Measurements from ENCODE around the gene TAS2R39. TPM values are rescaled to one million over a fixed set of nuclear protein-coding genes. Genes with fewer than 3 reads are reported as not detected.
"Not testable (repeated sequence)": the region's sequence is repeated elsewhere in the genome, so short reads cannot be mapped to it uniquely, and the experiment has no call there.

Gene TAS2R39
- total RNA-seq, 4 donors from 2014 or later: not detected

- WGBS, 2 donors: 42% methylated on average over 4 of the region's 4 CpGs
- intact Hi-C loops (cut with DNase I; ENCODE audit: low total_unique reads): no loop called here
- TF ChIP-seq POLR2A (IDR thresholded peaks at IDR 0.05): no peak
- TF ChIP-seq, protein P1, sequence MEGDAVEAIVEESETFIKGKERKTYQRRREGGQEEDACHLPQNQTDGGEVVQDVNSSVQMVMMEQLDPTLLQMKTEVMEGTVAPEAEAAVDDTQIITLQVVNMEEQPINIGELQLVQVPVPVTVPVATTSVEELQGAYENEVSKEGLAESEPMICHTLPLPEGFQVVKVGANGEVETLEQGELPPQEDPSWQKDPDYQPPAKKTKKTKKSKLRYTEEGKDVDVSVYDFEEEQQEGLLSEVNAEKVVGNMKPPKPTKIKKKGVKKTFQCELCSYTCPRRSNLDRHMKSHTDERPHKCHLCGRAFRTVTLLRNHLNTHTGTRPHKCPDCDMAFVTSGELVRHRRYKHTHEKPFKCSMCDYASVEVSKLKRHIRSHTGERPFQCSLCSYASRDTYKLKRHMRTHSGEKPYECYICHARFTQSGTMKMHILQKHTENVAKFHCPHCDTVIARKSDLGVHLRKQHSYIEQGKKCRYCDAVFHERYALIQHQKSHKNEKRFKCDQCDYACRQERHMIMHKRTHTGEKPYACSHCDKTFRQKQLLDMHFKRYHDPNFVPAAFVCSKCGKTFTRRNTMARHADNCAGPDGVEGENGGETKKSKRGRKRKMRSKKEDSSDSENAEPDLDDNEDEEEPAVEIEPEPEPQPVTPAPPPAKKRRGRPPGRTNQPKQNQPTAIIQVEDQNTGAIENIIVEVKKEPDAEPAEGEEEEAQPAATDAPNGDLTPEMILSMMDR (IDR thresholded peaks at IDR 0.05): no peak
- no peak overlapping the region for H3K4me3 ChIP-seq (ENCODE audit: low read depth, poor library complexity, severe bottlenecking)
- DNase-seq (ENCODE audit: low spot score in 2 of 2): peak in 1 of 2 donors; percentile 82
Observed at GRCh38 chr7:143172354-143172753, 10.9 kb upstream of the TAS2R39 start.

DNA sequence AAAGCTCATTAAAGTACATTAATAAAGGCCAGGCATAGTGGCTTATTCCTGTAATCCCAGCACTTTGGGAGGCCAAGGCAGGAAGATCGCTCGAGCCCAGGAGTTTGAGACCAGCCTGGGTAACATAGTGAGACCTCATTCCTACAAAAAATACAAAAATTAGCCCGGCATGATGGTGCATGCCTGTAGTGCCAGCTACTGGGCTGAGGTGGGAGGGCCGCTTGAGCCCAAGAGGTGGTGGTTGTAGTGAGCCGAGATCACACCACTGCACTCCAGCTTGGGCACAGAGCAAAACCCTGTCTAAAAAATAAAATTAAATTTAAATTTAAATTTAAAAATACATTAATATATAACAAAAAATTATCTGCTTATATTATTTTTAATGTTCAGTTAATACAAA is 7.1 kb upstream of the TAS2R39 start:
- DNase-seq (ENCODE audit: low spot score in 2 of 2): no peak
- H3K4me3 ChIP-seq (ENCODE audit: low read depth, poor library complexity, severe bottlenecking): no peak overlapping the region
- 93 to 95% methylated on average over 5 of the region's 5 CpGs for WGBS, 2 donors
- TF ChIP-seq POLR2A (IDR thresholded peaks at IDR 0.05): no peak
- TF ChIP-seq, protein P1 (IDR thresholded peaks at IDR 0.05): no peak
- intact Hi-C loops (cut with DNase I; ENCODE audit: low total_unique reads): no loop called here

DNA sequence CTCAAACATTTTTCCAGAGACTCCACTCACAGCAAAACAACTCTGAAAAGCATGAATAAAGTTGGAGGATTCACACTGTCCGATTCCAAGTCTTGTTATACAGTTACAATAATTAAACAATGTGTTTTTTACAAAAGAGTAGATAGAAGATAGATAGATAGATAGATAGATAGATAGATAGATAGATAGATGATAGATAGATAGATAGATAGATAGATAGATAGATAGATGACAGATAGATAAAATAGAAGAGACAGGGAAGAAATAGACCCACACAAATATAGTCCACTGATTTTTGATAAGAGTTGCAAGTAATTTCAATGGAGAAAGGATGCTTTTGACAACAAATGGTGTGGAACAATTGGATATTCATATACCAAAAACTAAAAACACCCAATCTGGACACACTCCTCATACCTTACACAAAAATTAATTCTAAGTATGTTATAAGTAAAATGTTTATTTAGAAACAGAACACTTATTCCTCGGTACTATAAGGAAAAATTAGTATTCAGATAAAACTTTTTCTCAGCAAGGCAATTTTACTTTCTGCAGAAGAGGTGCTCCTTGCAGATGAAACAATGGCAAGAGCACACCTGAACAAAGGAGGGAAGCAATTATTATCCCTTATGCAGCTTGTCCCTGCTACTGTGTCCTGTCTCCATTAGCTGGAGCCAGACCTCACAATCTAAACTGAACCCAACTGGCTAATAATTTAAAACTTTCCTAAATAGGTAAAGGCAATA is 5.7 kb upstream of the TAS2R39 start:
- intact Hi-C loops (cut with DNase I; ENCODE audit: low total_unique reads): no loop called here
- no peak for DNase-seq (ENCODE audit: low spot score in 2 of 2)
- H3K4me3 ChIP-seq (ENCODE audit: low read depth, poor library complexity, severe bottlenecking): no peak overlapping the region
- WGBS, 2 donors: 80 to 90% methylated on average over 2 of the region's 2 CpGs
- TF ChIP-seq, protein P1 (IDR thresholded peaks at IDR 0.05): no peak
- no peak for TF ChIP-seq POLR2A (IDR thresholded peaks at IDR 0.05)

DNA sequence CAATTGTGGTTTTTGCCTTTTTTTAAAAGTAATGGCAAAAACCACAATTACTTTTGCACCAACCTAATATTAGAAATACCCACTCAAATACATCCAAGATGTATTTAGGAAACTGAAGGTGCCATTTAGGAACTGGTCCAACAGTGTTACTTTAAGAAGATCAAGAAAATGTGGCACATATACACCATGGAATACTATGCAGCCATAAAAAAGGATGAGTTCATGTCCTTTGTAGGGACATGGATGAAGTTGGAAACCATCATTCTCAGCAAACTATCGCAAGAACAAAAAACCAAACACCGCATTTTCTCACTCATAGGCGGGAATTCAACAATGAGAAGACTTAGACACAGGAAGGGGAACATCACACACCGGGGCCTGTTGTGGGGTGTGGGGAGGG is 2.4 kb upstream of the TAS2R39 start:
- DNase-seq (ENCODE audit: low spot score in 2 of 2); intact Hi-C loops (cut with DNase I; ENCODE audit: low total_unique reads); H3K4me3 ChIP-seq (ENCODE audit: low read depth, poor library complexity, severe bottlenecking): not testable (repeated sequence)
- 95 to 97% methylated on average over 4 of the region's 4 CpGs for WGBS, 2 donors

- intact Hi-C loops (cut with DNase I; ENCODE audit: low total_unique reads): no loop called here
- TF ChIP-seq, protein P1 (IDR thresholded peaks at IDR 0.05): no peak
- TF ChIP-seq POLR2A (IDR thresholded peaks at IDR 0.05): no peak
- 80 to 85% methylated on average over 2 of the region's 2 CpGs for WGBS, 2 donors
- no peak for DNase-seq (ENCODE audit: low spot score in 2 of 2)
- H3K4me3 ChIP-seq (ENCODE audit: low read depth, poor library complexity, severe bottlenecking): no peak overlapping the region
Observed at GRCh38 chr7:143181349-143181748, 1.9 kb upstream of the TAS2R39 start.

- no peak for DNase-seq (ENCODE audit: low spot score in 2 of 2)
- TF ChIP-seq, protein P1 (IDR thresholded peaks at IDR 0.05): no peak
- no peak for TF ChIP-seq POLR2A (IDR thresholded peaks at IDR 0.05)
- intact Hi-C loops (cut with DNase I; ENCODE audit: low total_unique reads): no loop called here
- WGBS, 2 donors: 66 to 67% methylated on average over 1 of the region's 1 CpG
- H3K4me3 ChIP-seq (ENCODE audit: low read depth, poor library complexity, severe bottlenecking): no peak overlapping the region
Observed at GRCh38 chr7:143185551-143185950, 2.3 kb downstream of the TAS2R39 start.

Data from lower leg skin (tissue), 4 donors.